Spinal cord (tissue), 10 donors: ENCODE measurements around the gene MGAT5. TPM values are rescaled to one million over a fixed set of nuclear protein-coding genes. Genes with fewer than 3 reads are reported as not detected.
A peak's percentile ranks its signal among the peaks of the same experiment; 100 is the strongest.

Experiments used
- DNase-seq, 6 donors: peaks; one replicate each; pipeline versions ENCODE4 v3.0.0 to v3.0.0-alpha.2; 2013 to 2015; ENCODE audit warnings: low spot score in 6 of 6, low read depth in 4 of 6
- H3K27ac ChIP-seq: one replicate; pipeline ENCODE4 v1.5.1; 2013; ENCODE audit warnings: low read depth, low read length, control low read depth
- H3K27me3 ChIP-seq: one replicate; pipeline ENCODE4 v1.6.1; 2013; ENCODE audit warnings: low read length; ENCODE audit not compliant: control insufficient read depth, insufficient read depth
- H3K36me3 ChIP-seq: one replicate; pipeline ENCODE4 v1.6.1; 2013; ENCODE audit warnings: low read length; ENCODE audit not compliant: control insufficient read depth, insufficient read depth
- H3K4me1 ChIP-seq: one replicate; pipeline ENCODE4 v1.6.1; 2013; ENCODE audit warnings: low read length; ENCODE audit not compliant: control insufficient read depth, insufficient read depth
- H3K4me3 ChIP-seq: one replicate; pipeline ENCODE4 v1.5.1; 2013; ENCODE audit warnings: low read depth, low read length, control low read depth
- H3K9me3 ChIP-seq: one replicate; pipeline ENCODE4 v1.6.1; 2013; ENCODE audit warnings: low read length; ENCODE audit not compliant: control insufficient read depth, insufficient read depth
- WGBS: methylation state at CpG from one replicate; pipeline ENCODE4 v1.1.5; 2013; ENCODE audit warnings: missing lambda C conversion rate; ENCODE audit not compliant: insufficient coverage; 5-methylcytosine and 5-hydroxymethylcytosine counted together
- long read RNA-seq, 4 donors: transcript quantifications; one replicate each; lab custom pipeline, GENCODE V29; 2026
- polyA plus RNA-seq, 2 donors: library from polyadenylated mRNA; unstranded; fragments of 120-200 nt; gene quantifications; one replicate each; pipeline ENCODE4 v1.2.1, GENCODE V29; 2013; ENCODE audit not compliant: insufficient read length in 2 of 2
- total RNA-seq, 2 donors: library from RNA; depleted of rRNA in 1 of 2; stranded (reverse); fragments of 120-200 nt in 1 of 2; fragments of >200 nt in 1 of 2; gene quantifications; one replicate each; pipeline versions ENCODE4 v1.2.3 to v1.2.4, GENCODE V29; 2013 to 2014
- donor health status: healthy.

The MGAT5 gene
- total RNA-seq (10 to 100 TPM; 45.9 to 76.6 TPM), polyA plus RNA-seq (10 to 100 TPM; 45.8 to 50.8 TPM)
- long read RNA-seq, donor 1, full-length matches to known transcripts: 4 of 94 reads
- long read RNA-seq, donor 1, partial matches to known transcripts: 6 of 94 reads
- long read RNA-seq, donor 1, other reads (novel, unspliced or antisense): 84 of 94 reads
- long read RNA-seq, donor 2: 0 reads
- long read RNA-seq, donor 3, partial matches to known transcripts: 0 of 4 reads
- long read RNA-seq, donor 3, other reads (novel, unspliced or antisense): 0 of 4 reads
- long read RNA-seq, donor 4: 0 reads

GRCh38 chr2:134253804-134254203, at the start of gene MGAT5:
TSS of gene MGAT5 (plus strand) at chr2:134254072. CDS start at chr2:134254404, 332 bp downstream.
- Histone ChIP-seq H3K4me3 (no peak within 1 kb of the TSS), H3K27ac (no peak within 1 kb of the TSS), H3K4me1 (peaks cover 2% of the 10 kb centered on the region), H3K27me3 (no peaks in the 10 kb centered on the region), H3K36me3 (peaks cover 4% of the 10 kb centered on the region), H3K9me3 (no peaks in the 10 kb centered on the region)
- WGBS: 74% methylated on average over 2 of the region's 4 CpGs
- DNase-seq: peak in 1 of 6 donors; percentile 51

- no peaks in the 10 kb centered on the region for H3K27me3 ChIP-seq
- H3K9me3 ChIP-seq: no peaks in the 10 kb centered on the region
- peaks cover 19% of the 10 kb centered on the region for H3K4me1 ChIP-seq
- no peak overlapping the region for H3K27ac ChIP-seq
- WGBS: 88% methylated on average over 3 of the region's 3 CpGs
- no peak for DNase-seq
- H3K4me3 ChIP-seq: no peak overlapping the region
- no peaks in the 10 kb centered on the region for H3K36me3 ChIP-seq
Measured at GRCh38 chr2:134205087-134205486, 48.8 kb upstream of the MGAT5 start.

- H3K36me3 ChIP-seq: no peaks in the 10 kb centered on the region
- H3K27ac ChIP-seq: no peak overlapping the region
- no peaks in the 10 kb centered on the region for H3K9me3 ChIP-seq
- DNase-seq: peak in 2 of 6 donors; percentile 17 to 81
- no peaks in the 10 kb centered on the region for H3K27me3 ChIP-seq
- WGBS: 38% methylated on average over 2 of the region's 2 CpGs
- H3K4me3 ChIP-seq: no peak overlapping the region
- peaks cover 14% of the 10 kb centered on the region for H3K4me1 ChIP-seq
Measured at GRCh38 chr2:134206031-134206430, 47.8 kb upstream of the MGAT5 start.

- no peak overlapping the region for H3K27ac ChIP-seq
Measured at GRCh38 chr2:134206573-134206972, 47.3 kb upstream of the MGAT5 start.

GRCh38 chr2:134207589-134208209, 46.2 kb upstream of the MGAT5 start:
- Histone ChIP-seq H3K27ac (no peak overlapping the region), H3K27me3 (no peaks in the 10 kb centered on the region), H3K4me3 (no peak overlapping the region), H3K9me3 (no peaks in the 10 kb centered on the region), H3K36me3 (no peaks in the 10 kb centered on the region), H3K4me1 (peaks cover 5% of the 10 kb centered on the region)
- DNase-seq: peak in 2 of 6 donors; percentile 31 to 52
- WGBS: 40% methylated on average over 2 of the region's 5 CpGs

More at GRCh38 chr2:134206573-134206972, 47.3 kb upstream of the MGAT5 start:
- 58% methylated on average over 2 of the region's 5 CpGs for whole genome bisulfite sequencing
- H3K36me3 ChIP-seq: no peaks in the 10 kb centered on the region
- no peak overlapping the region for H3K4me3 ChIP-seq
- no peaks in the 10 kb centered on the region for H3K9me3 ChIP-seq
- H3K27me3 ChIP-seq: no peaks in the 10 kb centered on the region
- H3K4me1 ChIP-seq: peaks cover 10% of the 10 kb centered on the region
- DNase-seq: peak in 1 of 6 donors; percentile 22

- no peaks in the 10 kb centered on the region for H3K36me3 ChIP-seq
- DNase-seq: no peak
- H3K27ac ChIP-seq: no peak overlapping the region
- no peaks in the 10 kb centered on the region for H3K9me3 ChIP-seq
- no peaks in the 10 kb centered on the region for H3K27me3 ChIP-seq
- peaks cover 5% of the 10 kb centered on the region for H3K4me1 ChIP-seq
- H3K4me3 ChIP-seq: no peak overlapping the region
- no CpG with 5 or more reads among the region's 2 CpGs for WGBS
Measured at GRCh38 chr2:134208825-134209224, 45.0 kb upstream of the MGAT5 start.

GRCh38 chr2:134212746-134213145, 41.1 kb upstream of the MGAT5 start:
- 54% methylated on average over 3 of the region's 3 CpGs for WGBS
- Histone ChIP-seq H3K36me3 (no peaks in the 10 kb centered on the region), H3K4me1 (no peaks in the 10 kb centered on the region), H3K27me3 (no peaks in the 10 kb centered on the region), H3K9me3 (no peaks in the 10 kb centered on the region), H3K27ac (no peak overlapping the region), H3K4me3 (no peak overlapping the region)
- peak in 1 of 6 donors; percentile 41 for DNase-seq

GRCh38 chr2:134216152-134216829, 37.6 kb upstream of the MGAT5 start:
- H3K4me1 ChIP-seq: peaks cover 12% of the 10 kb centered on the region
- no peak overlapping the region for H3K27ac ChIP-seq
- no peaks in the 10 kb centered on the region for H3K27me3 ChIP-seq
- WGBS: 99% methylated on average over 6 of the region's 8 CpGs
- H3K9me3 ChIP-seq: no peaks in the 10 kb centered on the region
- DNase-seq: no peak
- no peaks in the 10 kb centered on the region for H3K36me3 ChIP-seq
- H3K4me3 ChIP-seq: no peak overlapping the region

GRCh38 chr2:134217351-134217750, 36.5 kb upstream of the MGAT5 start:
- Histone ChIP-seq H3K9me3 (no peaks in the 10 kb centered on the region), H3K4me1 (peaks cover 12% of the 10 kb centered on the region), H3K36me3 (no peaks in the 10 kb centered on the region), H3K27me3 (no peaks in the 10 kb centered on the region), H3K27ac (no peak overlapping the region), H3K4me3 (no peak overlapping the region)
- no CpG with 5 or more reads among the region's 2 CpGs for WGBS
- DNase-seq: no peak
